ENCODE data around the gene LRRC36.

Gene LRRC36

GRCh38 chr16:67326472-67327309, at the start of gene LRRC36, which contains the start of gene KCTD19:
Gene LRRC36 (plus strand): TSS chr16:67326815. CDS start chr16:67326863, 48 bp downstream.
Gene KCTD19 (minus strand): TSS chr16:67326741. CDS start chr16:67326707, 34 bp downstream.
- peak; percentile 5 to 55 for DNase-seq (ENCODE audit: low read depth in 2 of 2)

- DNase-seq (ENCODE audit: low read depth in 2 of 2): no peak
Observed at GRCh38 chr16:67277294-67277998, 49.2 kb upstream of the LRRC36 start.

- no peak for DNase-seq (ENCODE audit: low read depth in 2 of 2)
Observed at GRCh38 chr16:67277999-67278772, 48.4 kb upstream of the LRRC36 start.

- peak in 1 of 2 donors; percentile 17 for DNase-seq (ENCODE audit: low read depth in 2 of 2)
Observed at GRCh38 chr16:67278773-67279295, 47.8 kb upstream of the LRRC36 start.

- peak; percentile 47 to 77 for DNase-seq (ENCODE audit: low read depth in 2 of 2)
Observed at GRCh38 chr16:67279296-67280089, 47.1 kb upstream of the LRRC36 start, which contains the start of gene PLEKHG4. Gene PLEKHG4 (plus strand): TSS chr16:67279532. CDS start chr16:67280045, 513 bp downstream.

- DNase-seq (ENCODE audit: low read depth in 2 of 2): no peak
Observed at GRCh38 chr16:67280090-67281015, 46.3 kb upstream of the LRRC36 start.

- DNase-seq (ENCODE audit: low read depth in 2 of 2): no peak
Observed at GRCh38 chr16:67281536-67282446, 44.8 kb upstream of the LRRC36 start.

- no peak for DNase-seq (ENCODE audit: low read depth in 2 of 2)
Observed at GRCh38 chr16:67282447-67282805, 44.2 kb upstream of the LRRC36 start.

GRCh38 chr16:67283039-67283825, 43.4 kb upstream of the LRRC36 start:
- no peak for DNase-seq (ENCODE audit: low read depth in 2 of 2)

- DNase-seq (ENCODE audit: low read depth in 2 of 2): no peak
Observed at GRCh38 chr16:67283826-67284555, 42.6 kb upstream of the LRRC36 start.

GRCh38 chr16:67284699-67285646, 41.6 kb upstream of the LRRC36 start:
- no peak for DNase-seq (ENCODE audit: low read depth in 2 of 2)

- no peak for DNase-seq (ENCODE audit: low read depth in 2 of 2)
Observed at GRCh38 chr16:67286441-67287235, 40.0 kb upstream of the LRRC36 start.

GRCh38 chr16:67287960-67288359, 38.7 kb upstream of the LRRC36 start:
- no peak for DNase-seq (ENCODE audit: low read depth in 2 of 2)

GRCh38 chr16:67291461-67291860, 35.2 kb upstream of the LRRC36 start:
- no peak for DNase-seq (ENCODE audit: low read depth in 2 of 2)

- no peak for DNase-seq (ENCODE audit: low read depth in 2 of 2)
Observed at GRCh38 chr16:67294171-67294757, 32.4 kb upstream of the LRRC36 start.

All from stimulated activated CD8-positive, alpha-beta memory T cell treated with anti-CD3 and anti-CD28 coated beads, Interleukin-7, amount 100 ng/mL, for 4 hours (primary cell).